ENCODE results near the gene PICALM.

GRCh38 chr11:86073948-86074347 lies 5.1 kb upstream of the PICALM start:
- TF ChIP-seq POLR2A (IDR thresholded peaks at IDR 0.05), result no peak
- TF ChIP-seq CTCF (IDR thresholded peaks at IDR 0.05), result no peak
